NB4 (cell line): Measurements from ENCODE around the gene ZNF736.
A peak's percentile ranks its signal among the peaks of the same experiment; 100 is the strongest.

Source experiments
- DNase-seq: peaks from one replicate; pipeline ENCODE4 v3.0.0; 2010; ENCODE audit warnings: low read depth
- H3K4me3 ChIP-seq: one replicate; pipeline ENCODE4 v1.5.1; 2011; ENCODE audit warnings: mild to moderate bottlenecking, low read depth, low read length, moderate library complexity
- MYC ChIP-seq: IDR thresholded peaks from 2 replicates; pipeline ENCODE4 v1.6.1; 2011; ENCODE audit warnings: low read depth, low read length
- POLR2A ChIP-seq: IDR thresholded peaks from 2 replicates; pipeline ENCODE4 v1.6.1; 2011; ENCODE audit warnings: mild to moderate bottlenecking; ENCODE audit not compliant: insufficient read length; ENCODE audit errors: extremely low read depth
- TF ChIP-seq, protein P1 (sequence below): IDR thresholded peaks from 2 replicates; pipeline ENCODE4 v1.6.1; 2011; ENCODE audit warnings: low read depth, low read length
- TF ChIP-seq, protein P2 (sequence below): IDR thresholded peaks from one replicate; pipeline ENCODE4 v1.5.1; 2012; ENCODE audit warnings: low read depth, low read length

ZNF736 gene

DNA sequence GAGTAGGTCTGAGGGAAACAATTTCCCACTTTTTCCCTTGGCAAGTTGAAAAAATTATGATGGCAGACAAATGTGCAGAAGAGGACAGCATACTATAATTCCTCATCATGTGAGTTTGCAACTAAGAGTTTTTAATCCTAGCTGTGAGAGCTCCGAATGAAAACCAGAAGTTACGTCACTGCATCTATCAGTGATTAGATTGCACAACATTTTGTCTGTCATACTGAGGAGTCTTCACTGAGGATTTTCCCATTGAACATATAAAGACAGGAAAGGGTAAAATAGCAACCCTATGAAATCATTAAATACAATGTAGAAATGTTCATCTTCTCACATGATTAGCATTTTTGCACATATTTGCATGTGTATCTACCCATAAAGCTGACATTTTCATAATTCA is 45.8 kb downstream of the ZNF736 start:
- peak; percentile 29 for DNase-seq
- H3K4me3 ChIP-seq = no peak overlapping the region
- TF ChIP-seq, protein P1, sequence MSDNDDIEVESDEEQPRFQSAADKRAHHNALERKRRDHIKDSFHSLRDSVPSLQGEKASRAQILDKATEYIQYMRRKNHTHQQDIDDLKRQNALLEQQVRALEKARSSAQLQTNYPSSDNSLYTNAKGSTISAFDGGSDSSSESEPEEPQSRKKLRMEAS = no peak
- TF ChIP-seq POLR2A (no peak), MYC (no peak)
- TF ChIP-seq, protein P2, sequence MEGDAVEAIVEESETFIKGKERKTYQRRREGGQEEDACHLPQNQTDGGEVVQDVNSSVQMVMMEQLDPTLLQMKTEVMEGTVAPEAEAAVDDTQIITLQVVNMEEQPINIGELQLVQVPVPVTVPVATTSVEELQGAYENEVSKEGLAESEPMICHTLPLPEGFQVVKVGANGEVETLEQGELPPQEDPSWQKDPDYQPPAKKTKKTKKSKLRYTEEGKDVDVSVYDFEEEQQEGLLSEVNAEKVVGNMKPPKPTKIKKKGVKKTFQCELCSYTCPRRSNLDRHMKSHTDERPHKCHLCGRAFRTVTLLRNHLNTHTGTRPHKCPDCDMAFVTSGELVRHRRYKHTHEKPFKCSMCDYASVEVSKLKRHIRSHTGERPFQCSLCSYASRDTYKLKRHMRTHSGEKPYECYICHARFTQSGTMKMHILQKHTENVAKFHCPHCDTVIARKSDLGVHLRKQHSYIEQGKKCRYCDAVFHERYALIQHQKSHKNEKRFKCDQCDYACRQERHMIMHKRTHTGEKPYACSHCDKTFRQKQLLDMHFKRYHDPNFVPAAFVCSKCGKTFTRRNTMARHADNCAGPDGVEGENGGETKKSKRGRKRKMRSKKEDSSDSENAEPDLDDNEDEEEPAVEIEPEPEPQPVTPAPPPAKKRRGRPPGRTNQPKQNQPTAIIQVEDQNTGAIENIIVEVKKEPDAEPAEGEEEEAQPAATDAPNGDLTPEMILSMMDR = no peak

DNA sequence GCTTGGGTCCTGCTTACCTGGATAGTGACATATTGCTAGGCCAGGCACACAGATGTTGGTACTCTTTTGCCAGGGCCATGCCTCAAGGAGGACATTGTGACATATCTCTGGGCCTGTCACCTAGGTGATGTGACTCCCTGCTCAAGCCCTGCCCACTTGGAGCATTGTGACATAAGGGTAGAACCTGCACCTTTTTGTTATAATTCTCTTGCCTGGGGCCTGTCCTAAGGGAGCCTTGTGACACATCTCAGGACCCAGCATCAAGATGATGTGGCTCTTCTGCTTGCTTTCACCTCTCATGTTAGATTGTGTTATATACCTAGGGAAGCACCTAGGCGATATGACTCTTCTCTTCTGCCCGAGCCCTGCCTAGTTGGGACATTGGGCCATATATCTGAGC is 57.4 kb downstream of the ZNF736 start:
- no peak for DNase-seq
- H3K4me3 ChIP-seq = no peak overlapping the region
- TF ChIP-seq, protein P1 = no peak
- TF ChIP-seq MYC (no peak), POLR2A (no peak)
- TF ChIP-seq, protein P2 = no peak

DNA sequence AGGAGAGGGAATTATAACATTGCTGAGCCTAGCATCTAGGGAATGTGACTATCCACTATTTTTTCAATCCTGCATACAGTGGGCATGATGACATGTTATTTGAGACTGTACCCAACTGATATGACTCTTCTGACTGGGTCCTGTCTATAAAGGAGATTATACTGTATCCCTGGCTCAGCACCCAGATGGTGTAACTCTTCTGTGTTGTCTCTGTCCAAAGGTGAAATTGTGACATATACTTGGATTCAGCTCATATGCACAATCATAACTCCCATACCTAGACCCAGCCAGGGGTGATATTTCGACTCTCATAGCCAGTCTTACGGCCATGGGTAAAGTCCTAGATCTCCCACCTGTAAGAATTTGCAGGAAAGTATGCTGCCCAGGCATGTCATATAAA is 59.3 kb downstream of the ZNF736 start:
- DNase-seq = no peak
- TF ChIP-seq, protein P2 = no peak
- no peak for TF ChIP-seq POLR2A
- TF ChIP-seq, protein P1 = no peak
- TF ChIP-seq MYC = no peak
- no peak overlapping the region for H3K4me3 ChIP-seq

DNA sequence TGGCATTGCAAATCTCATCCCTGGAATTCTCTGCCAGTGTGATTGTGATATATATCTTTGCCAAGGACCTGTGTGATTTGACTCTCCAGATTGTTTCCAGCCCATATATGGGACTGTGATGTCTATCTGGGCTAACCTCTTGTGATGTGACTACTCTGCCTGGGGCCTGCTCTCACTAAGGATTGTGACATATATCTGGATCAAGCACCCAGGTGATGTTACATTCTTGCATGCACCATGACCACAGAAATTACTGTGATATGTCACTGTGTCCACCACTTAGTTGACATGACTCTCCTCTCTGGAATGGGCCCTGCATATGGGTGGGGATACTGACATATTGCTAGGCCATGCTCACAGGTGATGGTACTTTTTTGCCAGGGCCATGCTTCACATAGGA is 86.6 kb downstream of the ZNF736 start:
- no peak for DNase-seq
- no peak overlapping the region for H3K4me3 ChIP-seq
- TF ChIP-seq POLR2A (no peak), MYC (no peak)
- TF ChIP-seq, protein P1 = no peak
- TF ChIP-seq, protein P2 = no peak
